Liver (tissue), 9 donors: ENCODE data around the gene SPTBN4. TPM values are rescaled to one million over a fixed set of nuclear protein-coding genes. Genes with fewer than 3 reads are reported as not detected.

Source experiments
- DNase-seq: peaks from one replicate; pipeline ENCODE4 v3.0.0-alpha.2; 2017; ENCODE audit warnings: low spot score
- H3K27ac ChIP-seq, 2 donors: one replicate each; pipeline ENCODE4 v1.7.0; 2013; ENCODE audit warnings: inconsistent platforms in 2 of 2, low read length in 2 of 2, control low read depth in 1 of 2, low read depth in 1 of 2, mild to moderate bottlenecking in 1 of 2
- H3K27me3 ChIP-seq, 4 donors: one replicate each; pipeline versions ENCODE4 v1.6.1 to v1.7.0; 2013; ENCODE audit warnings: low read length in 3 of 4, inconsistent platforms in 1 of 4, mild to moderate bottlenecking in 1 of 4, moderate library complexity in 1 of 4; ENCODE audit not compliant: control insufficient read depth in 4 of 4, insufficient read depth in 4 of 4
- H3K36me3 ChIP-seq, 4 donors: one replicate each; pipeline versions ENCODE4 v1.6.1 to v1.7.0; 2013; ENCODE audit warnings: low read length in 3 of 4, mild to moderate bottlenecking in 3 of 4, low read depth in 1 of 4, moderate library complexity in 1 of 4; ENCODE audit not compliant: control insufficient read depth in 4 of 4, insufficient read depth in 3 of 4
- H3K4me1 ChIP-seq, 4 donors: one replicate each; pipeline versions ENCODE4 v1.6.1 to v1.7.0; 2013; ENCODE audit warnings: low read length in 3 of 4, mild to moderate bottlenecking in 3 of 4, moderate library complexity in 1 of 4; ENCODE audit not compliant: control insufficient read depth in 4 of 4, insufficient read depth in 4 of 4
- H3K4me3 ChIP-seq, 3 donors: one replicate each; pipeline versions ENCODE4 v1.6.1 to v1.7.0; 2013; ENCODE audit warnings: low read length in 3 of 3, control low read depth in 1 of 3, low read depth in 1 of 3, mild to moderate bottlenecking in 1 of 3
- H3K9ac ChIP-seq, 2 donors: one replicate each; pipeline ENCODE4 v1.7.0; 2013; ENCODE audit warnings: low read length in 2 of 2, mild to moderate bottlenecking in 2 of 2, moderate library complexity in 2 of 2, control low read depth in 1 of 2, low read depth in 1 of 2
- H3K9me3 ChIP-seq, 4 donors: one replicate each; pipeline versions ENCODE4 v1.6.1 to v1.7.0; 2013; ENCODE audit warnings: low read length in 3 of 4; ENCODE audit not compliant: control insufficient read depth in 4 of 4
- CTCF ChIP-seq: fragments of 150-350 bp; IDR thresholded peaks from 2 replicates; pipeline ENCODE4 v1.5.1; 2017; ENCODE audit warnings: improper control_type of control experiment, low read depth, low read length; ENCODE audit not compliant: missing input control
- EGR1 ChIP-seq, 2 donors: IDR thresholded peaks; 2 replicates each; pipeline ENCODE4 v1.6.1; 2016 to 2018; ENCODE audit warnings: antibody characterized with exemption in 2 of 2, low read depth in 2 of 2
- FOXA1 ChIP-seq: IDR thresholded peaks from 2 replicates; pipeline ENCODE4 v1.6.1; 2016; ENCODE audit warnings: antibody characterized with exemption
- FOXA2 ChIP-seq: IDR thresholded peaks from 2 replicates; pipeline ENCODE4 v1.6.1; 2016; ENCODE audit warnings: antibody characterized with exemption
- HNF4A ChIP-seq, 2 donors: conservative IDR thresholded peaks; 2 replicates each; pipeline ENCODE4 v1.6.1; 2016; ENCODE audit warnings: antibody characterized with exemption in 2 of 2, mild to moderate bottlenecking in 2 of 2
- HNF4G ChIP-seq: IDR thresholded peaks from 2 replicates; pipeline ENCODE4 v1.6.1; 2016; ENCODE audit warnings: antibody characterized with exemption
- JUND ChIP-seq, 2 donors: IDR thresholded peaks; 2 replicates each; pipeline ENCODE4 v1.6.1; 2016; ENCODE audit warnings: antibody characterized with exemption in 2 of 2
- MAX ChIP-seq: IDR thresholded peaks from 2 replicates; pipeline ENCODE4 v1.6.1; 2016; ENCODE audit warnings: antibody characterized with exemption
- NR2F2 ChIP-seq: IDR thresholded peaks from 2 replicates; pipeline ENCODE4 v1.6.1; 2016; ENCODE audit warnings: antibody characterized with exemption
- RAD21 ChIP-seq, 2 donors: IDR thresholded peaks; 2 replicates each; pipeline ENCODE4 v1.6.1; 2016; ENCODE audit warnings: antibody characterized with exemption in 2 of 2, mild to moderate bottlenecking in 2 of 2
- REST ChIP-seq: IDR thresholded peaks from 2 replicates; pipeline ENCODE4 v1.6.1; 2016; ENCODE audit warnings: antibody characterized with exemption, mild to moderate bottlenecking
- SP1 ChIP-seq: IDR thresholded peaks from 2 replicates; pipeline ENCODE4 v1.6.1; 2018; ENCODE audit warnings: antibody characterized with exemption, mild to moderate bottlenecking
- TAF1 ChIP-seq: conservative IDR thresholded peaks from 2 replicates; pipeline ENCODE4 v1.6.1; 2016; ENCODE audit warnings: antibody characterized with exemption, mild to moderate bottlenecking
- YY1 ChIP-seq: IDR thresholded peaks from 2 replicates; pipeline ENCODE4 v1.6.1; 2016; ENCODE audit warnings: antibody characterized with exemption, mild to moderate bottlenecking
- WGBS: extraction: QIAGEN DNeasy Blood & Tissue Kit; methylation state at CpG from one replicate; pipeline ENCODE4 v1.1.7; 2013; 5-methylcytosine and 5-hydroxymethylcytosine counted together
- polyA plus RNA-seq, 2 donors: library from polyadenylated mRNA; stranded (reverse) in 1 of 2; unstranded in 1 of 2; fragments of 200-250 nt in 1 of 2; fragments of >200 nt in 1 of 2; fragmentation: Nextera tagmentation in 1 of 2; extraction: Ambion mirVana in 1 of 2; gene quantifications; one replicate each; pipeline versions ENCODE4 v1.2.1 to v1.2.3, GENCODE V29; 2013 to 2015
- total RNA-seq, 2 donors: library from RNA; depleted of rRNA; stranded (reverse); fragments of >200 nt; gene quantifications; one replicate each; pipeline ENCODE4 v1.2.3, GENCODE V29; 2014
- TF ChIP-seq, protein P1 (sequence below): IDR thresholded peaks from 2 replicates; pipeline ENCODE4 v1.6.1; 2016; ENCODE audit warnings: antibody characterized with exemption
- TF ChIP-seq, protein P2 (sequence below): IDR thresholded peaks from 2 replicates; pipeline ENCODE4 v1.6.1; 2016; ENCODE audit warnings: antibody characterized with exemption
- donor health status: healthy.
- donor health status: healthy.
- donor health status: healthy.
- donor health status: healthy.
- donor health status: healthy.

SPTBN4 gene
- total and polyA plus RNA-seq, 4 donors, result 0.13 to 1.1 (median 0.62) TPM

- TF ChIP-seq RAD21 (IDR thresholded peaks at IDR 0.05) (no peak), MAX (no peak), SP1 (no peak), FOXA1 (no peak), TAF1 (no peak), FOXA2 (no peak), HNF4A (conservative IDR thresholded peaks at IDR 0.05) (no peak), JUND (IDR thresholded peaks at IDR 0.05) (no peak), HNF4G (no peak), REST (no peak), EGR1 (IDR thresholded peaks at IDR 0.05; ENCODE audit: low read depth in 2 of 2) (no peak), YY1 (no peak), CTCF (no peak), NR2F2 (no peak)
- TF ChIP-seq, protein P1, sequence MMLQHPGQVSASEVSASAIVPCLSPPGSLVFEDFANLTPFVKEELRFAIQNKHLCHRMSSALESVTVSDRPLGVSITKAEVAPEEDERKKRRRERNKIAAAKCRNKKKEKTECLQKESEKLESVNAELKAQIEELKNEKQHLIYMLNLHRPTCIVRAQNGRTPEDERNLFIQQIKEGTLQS, result no peak
- TF ChIP-seq, protein P2, sequence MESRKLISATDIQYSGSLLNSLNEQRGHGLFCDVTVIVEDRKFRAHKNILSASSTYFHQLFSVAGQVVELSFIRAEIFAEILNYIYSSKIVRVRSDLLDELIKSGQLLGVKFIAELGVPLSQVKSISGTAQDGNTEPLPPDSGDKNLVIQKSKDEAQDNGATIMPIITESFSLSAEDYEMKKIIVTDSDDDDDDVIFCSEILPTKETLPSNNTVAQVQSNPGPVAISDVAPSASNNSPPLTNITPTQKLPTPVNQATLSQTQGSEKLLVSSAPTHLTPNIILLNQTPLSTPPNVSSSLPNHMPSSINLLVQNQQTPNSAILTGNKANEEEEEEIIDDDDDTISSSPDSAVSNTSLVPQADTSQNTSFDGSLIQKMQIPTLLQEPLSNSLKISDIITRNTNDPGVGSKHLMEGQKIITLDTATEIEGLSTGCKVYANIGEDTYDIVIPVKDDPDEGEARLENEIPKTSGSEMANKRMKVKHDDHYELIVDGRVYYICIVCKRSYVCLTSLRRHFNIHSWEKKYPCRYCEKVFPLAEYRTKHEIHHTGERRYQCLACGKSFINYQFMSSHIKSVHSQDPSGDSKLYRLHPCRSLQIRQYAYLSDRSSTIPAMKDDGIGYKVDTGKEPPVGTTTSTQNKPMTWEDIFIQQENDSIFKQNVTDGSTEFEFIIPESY, result no peak
- peaks cover 0 to 4% (median 3%) of the 10 kb centered on the region in 4 donors for H3K4me1 ChIP-seq
- no peak overlapping the region for H3K4me3 ChIP-seq
- peaks cover 0 to 5% (median 1%) of the 10 kb centered on the region in 4 donors for H3K36me3 ChIP-seq
- no peak overlapping the region for H3K9ac ChIP-seq
- DNase-seq, result no peak
- no peak overlapping the region for H3K27ac ChIP-seq
- no peaks in the 10 kb centered on the region for H3K9me3 ChIP-seq
- peaks cover 0 to 3% (median under 1%) of the 10 kb centered on the region in 4 donors for H3K27me3 ChIP-seq
- 94% methylated on average over 4 of the region's 4 CpGs for WGBS
Observed at GRCh38 chr19:40592170-40592569, 125.4 kb downstream of the SPTBN4 start.

DNA sequence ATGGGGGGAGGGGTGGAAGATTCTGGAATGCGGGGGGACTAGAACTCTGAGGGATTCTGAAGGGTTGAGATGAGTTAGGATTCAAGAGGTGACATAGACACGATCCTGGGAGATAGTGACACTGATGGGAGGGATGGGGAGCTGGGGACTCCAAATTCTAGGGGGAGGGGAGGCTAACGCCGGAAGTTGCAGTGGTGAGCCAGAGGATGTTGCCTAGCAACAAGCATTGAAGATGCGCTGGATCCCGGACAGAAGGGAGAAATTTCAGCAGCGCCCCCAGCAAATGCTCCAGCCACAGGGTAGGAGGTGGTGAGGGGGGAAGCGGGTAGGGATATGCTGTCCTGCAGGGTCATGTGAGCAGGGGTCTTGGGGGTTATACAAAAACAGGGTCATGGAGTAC lies 127.5 kb downstream of the SPTBN4 start:
- Histone ChIP-seq H3K36me3 (no peaks in the 10 kb centered on the region), H3K27me3 (peaks cover 0 to 10% (median 3%) of the 10 kb centered on the region in 4 donors), H3K4me1 (peaks cover 0 to 14% (median 6%) of the 10 kb centered on the region in 4 donors), H3K27ac (no peak overlapping the region), H3K4me3 (no peak overlapping the region), H3K9me3 (no peaks in the 10 kb centered on the region), H3K9ac (no peak overlapping the region)
- 28% methylated on average over 8 of the region's 8 CpGs for WGBS
- no peak for DNase-seq
- TF ChIP-seq YY1 (no peak), FOXA2 (no peak), RAD21 (IDR thresholded peaks at IDR 0.05) (no peak), JUND (IDR thresholded peaks at IDR 0.05) (no peak)
